ENCODE data around the gene VPS36.
A peak's percentile ranks its signal among the peaks of the same experiment; 100 is the strongest.

The VPS36 gene

GRCh38 chr13:52374389-52374788 lies 76.0 kb downstream of the VPS36 start:
- DNase-seq, result no peak

- peak; percentile 22 for DNase-seq
Observed at GRCh38 chr13:52373277-52373676, 77.2 kb downstream of the VPS36 start.

- peak; percentile 60 for DNase-seq
Observed at GRCh38 chr13:52371736-52372247, 78.6 kb downstream of the VPS36 start.

- DNase-seq, result no peak
Observed at GRCh38 chr13:52366291-52366690, 84.1 kb downstream of the VPS36 start.

Data from EL (cell line).